Tibial artery (tissue), 4 donors: ENCODE data around the gene B4GALT1.

Source experiments
- DNase-seq, 2 donors: peaks; one replicate each; pipeline ENCODE4 v3.0.0-alpha.2; 2019
- H3K27ac ChIP-seq, 2 donors: fragments of 200-600 bp; sonication (generic) in 1 of 2; 1 replicate in 1 of 2; 2 replicates in 1 of 2; pipeline ENCODE4 v1.5.1; 2018 to 2019; ENCODE audit warnings: mild to moderate bottlenecking in 1 of 2
- H3K27me3 ChIP-seq, 2 donors: fragments of 200-600 bp; sonication (generic) in 1 of 2; one replicate each; pipeline versions ENCODE4 v1.5.1 to v1.6.0; 2016 to 2019
- H3K36me3 ChIP-seq, 3 donors: fragments of 200-600 bp; sonication (generic) in 2 of 3; one replicate each; pipeline ENCODE4 v1.5.1; 2016 to 2019; ENCODE audit warnings: mild to moderate bottlenecking in 2 of 3
- H3K4me1 ChIP-seq, 4 donors: fragments of 200-600 bp; sonication (generic) in 2 of 4; 1 replicate in 3 of 4; 2 replicates in 1 of 4; pipeline ENCODE4 v1.5.1; 2016 to 2019
- H3K4me3 ChIP-seq, 2 donors: fragments of 200-600 bp; sonication (generic) in 1 of 2; 1 replicate in 1 of 2; 2 replicates in 1 of 2; pipeline ENCODE4 v1.5.1; 2018 to 2019; ENCODE audit warnings: mild to moderate bottlenecking in 2 of 2
- H3K9me3 ChIP-seq, 3 donors: fragments of 200-600 bp; sonication (generic) in 1 of 3; one replicate each; pipeline ENCODE4 v1.5.1; 2016 to 2019
- CTCF ChIP-seq, 2 experiments: fragments of 200-600 bp in 1 of 2; fragments of 450-650 bp in 1 of 2; IDR thresholded peaks; one replicate each; pipeline ENCODE4 v1.5.1; 2017 to 2019; ENCODE audit warnings: antibody characterized with exemption in 2 of 2, mild to moderate bottlenecking in 1 of 2, moderate library complexity in 1 of 2
- intact Hi-C: fragments of 100-400 bp; cut with DNase I; formaldehyde crosslinking; loops from one replicate; pipeline ENCODE4 v1.15.0; 2023; ENCODE audit warnings: low total_unique reads

The B4GALT1 gene

GRCh38 chr9:33125461-33125860 is 41.7 kb downstream of the B4GALT1 start:
- intact Hi-C loops = no loop called here
- TF ChIP-seq CTCF (IDR thresholded peaks at IDR 0.05) = no peak
- Histone ChIP-seq H3K36me3 (peaks cover 19 to 79% (median 41%) of the 10 kb centered on the region in 3 donors), H3K9me3 (no peaks in the 10 kb centered on the region), H3K4me3 (no peak overlapping the region), H3K4me1 (peaks cover 0 to 50% (median 25%) of the 10 kb centered on the region in 4 donors), H3K27me3 (no peaks in the 10 kb centered on the region), H3K27ac (no peak overlapping the region)
- DNase-seq = no peak

GRCh38 chr9:33124751-33125381 is 42.3 kb downstream of the B4GALT1 start:
- no peak for TF ChIP-seq CTCF (IDR thresholded peaks at IDR 0.05)
- no peaks in the 10 kb centered on the region for H3K27me3 ChIP-seq
- no peaks in the 10 kb centered on the region for H3K9me3 ChIP-seq
- no peak overlapping the region for H3K27ac ChIP-seq
- no peak for DNase-seq
- H3K36me3 ChIP-seq = peaks cover 16 to 82% (median 43%) of the 10 kb centered on the region in 3 donors
- intact Hi-C loops = no loop called here
- no peak overlapping the region for H3K4me3 ChIP-seq
- peaks cover 0 to 44% (median 22%) of the 10 kb centered on the region in 4 donors for H3K4me1 ChIP-seq

GRCh38 chr9:33124046-33124445 is 43.1 kb downstream of the B4GALT1 start:
- Histone ChIP-seq H3K27ac (no peak overlapping the region), H3K4me3 (no peak overlapping the region), H3K36me3 (peaks cover 14 to 82% (median 43%) of the 10 kb centered on the region in 3 donors), H3K27me3 (no peaks in the 10 kb centered on the region), H3K9me3 (no peaks in the 10 kb centered on the region), H3K4me1 (peaks cover 0 to 36% (median 22%) of the 10 kb centered on the region in 4 donors)
- no peak for DNase-seq
- no peak for TF ChIP-seq CTCF (IDR thresholded peaks at IDR 0.05)
- intact Hi-C loops = no loop called here

- peaks cover 9 to 82% (median 43%) of the 10 kb centered on the region in 3 donors for H3K36me3 ChIP-seq
- intact Hi-C loops = no loop called here
These were observed 43.6 kb downstream of the B4GALT1 start for GRCh38 chr9:33123407-33124031.

GRCh38 chr9:33120620-33121019 is 46.5 kb downstream of the B4GALT1 start:
- Histone ChIP-seq H3K36me3 (peaks cover 0 to 83% (median 39%) of the 10 kb centered on the region in 3 donors), H3K4me3 (no peak overlapping the region), H3K9me3 (no peaks in the 10 kb centered on the region), H3K27ac (no peak overlapping the region), H3K27me3 (no peaks in the 10 kb centered on the region), H3K4me1 (peaks cover 0 to 34% (median 16%) of the 10 kb centered on the region in 4 donors)
- intact Hi-C loops = no loop called here
- DNase-seq = no peak
- TF ChIP-seq CTCF (IDR thresholded peaks at IDR 0.05) = no peak

More at GRCh38 chr9:33123407-33124031, 43.6 kb downstream of the B4GALT1 start:
- H3K4me3 ChIP-seq = no peak overlapping the region
- no peak overlapping the region for H3K27ac ChIP-seq
- H3K4me1 ChIP-seq = peaks cover 0 to 30% (median 20%) of the 10 kb centered on the region in 4 donors
- no peak for DNase-seq
- TF ChIP-seq CTCF (IDR thresholded peaks at IDR 0.05) = no peak
- H3K9me3 ChIP-seq = no peaks in the 10 kb centered on the region
- no peaks in the 10 kb centered on the region for H3K27me3 ChIP-seq
